NB4 (cell line): ENCODE measurements around the gene TMEM214.

Source experiments
- DNase-seq: peaks from one replicate; pipeline ENCODE4 v3.0.0; 2010; ENCODE audit warnings: low read depth
- H3K4me3 ChIP-seq: one replicate; pipeline ENCODE4 v1.5.1; 2011; ENCODE audit warnings: mild to moderate bottlenecking, low read depth, low read length, moderate library complexity
- MAX ChIP-seq: IDR thresholded peaks from 2 replicates; pipeline ENCODE4 v1.6.1; 2011; ENCODE audit warnings: low read depth, low read length
- MYC ChIP-seq: IDR thresholded peaks from 2 replicates; pipeline ENCODE4 v1.6.1; 2011; ENCODE audit warnings: low read depth, low read length
- POLR2A ChIP-seq: IDR thresholded peaks from 2 replicates; pipeline ENCODE4 v1.6.1; 2011; ENCODE audit warnings: mild to moderate bottlenecking; ENCODE audit not compliant: insufficient read length; ENCODE audit errors: extremely low read depth
- TF ChIP-seq, protein P1 (sequence below): IDR thresholded peaks from one replicate; pipeline ENCODE4 v1.5.1; 2012; ENCODE audit warnings: low read depth, low read length

TMEM214 gene

GRCh38 chr2:27008678-27009077, 24.1 kb upstream of the TMEM214 start:
- H3K4me3 ChIP-seq: no peak overlapping the region
- DNase-seq: no peak
- TF ChIP-seq POLR2A (no peak), MYC (no peak), MAX (no peak)
- TF ChIP-seq, protein P1, sequence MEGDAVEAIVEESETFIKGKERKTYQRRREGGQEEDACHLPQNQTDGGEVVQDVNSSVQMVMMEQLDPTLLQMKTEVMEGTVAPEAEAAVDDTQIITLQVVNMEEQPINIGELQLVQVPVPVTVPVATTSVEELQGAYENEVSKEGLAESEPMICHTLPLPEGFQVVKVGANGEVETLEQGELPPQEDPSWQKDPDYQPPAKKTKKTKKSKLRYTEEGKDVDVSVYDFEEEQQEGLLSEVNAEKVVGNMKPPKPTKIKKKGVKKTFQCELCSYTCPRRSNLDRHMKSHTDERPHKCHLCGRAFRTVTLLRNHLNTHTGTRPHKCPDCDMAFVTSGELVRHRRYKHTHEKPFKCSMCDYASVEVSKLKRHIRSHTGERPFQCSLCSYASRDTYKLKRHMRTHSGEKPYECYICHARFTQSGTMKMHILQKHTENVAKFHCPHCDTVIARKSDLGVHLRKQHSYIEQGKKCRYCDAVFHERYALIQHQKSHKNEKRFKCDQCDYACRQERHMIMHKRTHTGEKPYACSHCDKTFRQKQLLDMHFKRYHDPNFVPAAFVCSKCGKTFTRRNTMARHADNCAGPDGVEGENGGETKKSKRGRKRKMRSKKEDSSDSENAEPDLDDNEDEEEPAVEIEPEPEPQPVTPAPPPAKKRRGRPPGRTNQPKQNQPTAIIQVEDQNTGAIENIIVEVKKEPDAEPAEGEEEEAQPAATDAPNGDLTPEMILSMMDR: no peak

DNA sequence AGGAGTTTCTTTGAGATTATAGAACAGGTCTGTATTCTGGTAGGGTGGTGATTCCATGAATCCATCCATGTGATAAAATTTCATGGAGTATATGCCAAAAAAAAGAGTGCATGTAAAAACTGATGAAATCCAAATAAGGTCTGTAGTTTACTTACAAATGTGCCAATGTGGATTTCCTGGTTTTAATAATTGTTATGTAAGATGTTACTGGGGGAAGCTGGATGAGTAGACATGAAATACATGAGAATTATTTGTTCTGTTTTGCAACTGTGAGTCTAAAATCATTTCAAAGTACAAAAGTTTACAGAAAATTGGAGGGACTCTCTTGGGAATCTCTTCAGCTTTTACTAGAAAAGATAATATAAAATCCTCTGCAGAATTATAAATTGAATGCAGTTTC, 23.7 kb upstream of the TMEM214 start:
- H3K4me3 ChIP-seq: no peak overlapping the region
- TF ChIP-seq, protein P1: no peak
- TF ChIP-seq MAX: no peak
- no peak for TF ChIP-seq MYC
- TF ChIP-seq POLR2A: no peak
- DNase-seq: no peak

- no peak overlapping the region for H3K4me3 ChIP-seq
- TF ChIP-seq POLR2A (no peak), MYC (no peak), MAX (no peak)
- TF ChIP-seq, protein P1: no peak
- no peak for DNase-seq
These were observed 23.0 kb upstream of the TMEM214 start for GRCh38 chr2:27009716-27010115.

GRCh38 chr2:27010139-27010538, 22.6 kb upstream of the TMEM214 start:
- TF ChIP-seq POLR2A: no peak
- TF ChIP-seq, protein P1: no peak
- no peak for TF ChIP-seq MAX
- TF ChIP-seq MYC: no peak
- H3K4me3 ChIP-seq: no peak overlapping the region
- peak; percentile 36 for DNase-seq

- TF ChIP-seq, protein P1: no peak
- TF ChIP-seq MYC: no peak
- no peak for TF ChIP-seq MAX
- TF ChIP-seq POLR2A: no peak
- no peak for DNase-seq
- no peak overlapping the region for H3K4me3 ChIP-seq
These were observed 19.0 kb upstream of the TMEM214 start for GRCh38 chr2:27013738-27014137.

DNA sequence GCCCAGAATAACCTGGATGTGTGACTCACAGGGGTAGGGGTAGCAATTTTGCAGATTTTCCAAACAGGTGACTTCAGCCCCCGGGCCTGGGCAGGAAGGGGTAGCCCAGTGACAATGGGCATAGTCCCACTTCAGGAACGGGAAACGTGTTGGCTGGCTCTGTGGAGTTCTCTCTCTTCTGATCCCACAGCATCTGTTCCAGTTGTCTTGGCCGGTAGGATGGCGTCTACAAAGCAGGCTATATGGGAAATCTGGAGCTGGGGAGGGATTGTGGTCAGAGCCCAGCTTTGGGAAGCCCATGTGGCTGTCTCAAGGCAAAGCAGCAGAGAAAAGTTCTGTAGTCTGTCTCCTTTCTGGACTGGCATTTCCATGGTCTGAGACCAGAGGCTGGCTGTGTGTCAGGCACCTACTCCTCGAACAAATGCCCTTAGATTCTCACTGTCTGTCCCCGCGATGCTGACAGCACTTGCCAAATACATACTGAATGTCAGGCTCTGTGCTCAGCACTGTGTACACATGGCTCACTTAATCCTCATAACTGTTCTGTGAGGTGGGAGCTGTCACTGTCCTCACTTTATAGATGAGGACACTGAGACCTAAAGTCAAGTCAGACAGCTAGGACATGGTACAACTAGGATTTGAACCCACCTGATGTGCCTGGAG, 17.9 kb upstream of the TMEM214 start:
- TF ChIP-seq MAX: no peak
- TF ChIP-seq, protein P1: no peak
- TF ChIP-seq POLR2A: no peak
- TF ChIP-seq MYC: no peak
- DNase-seq: no peak
- H3K4me3 ChIP-seq: no peak overlapping the region
